Mesendoderm (in vitro differentiated cells): ENCODE measurements around the gene KRTAP12-3.

Experiments
- DNase-seq: peaks from one replicate; pipeline ENCODE4 v3.0.0; 2013
- H2AK5ac ChIP-seq: 2 replicates; pipeline ENCODE4 v1.6.1; 2013; ENCODE audit warnings: low read length, inconsistent platforms
- H2BK120ac ChIP-seq: 2 replicates; pipeline ENCODE4 v1.6.1; 2013; ENCODE audit warnings: low read depth, mild to moderate bottlenecking, low read length, moderate library complexity, mixed read lengths
- H2BK15ac ChIP-seq: replicated peaks from 2 replicates; pipeline ENCODE4 v1.6.1; 2013; ENCODE audit warnings: low read depth, mild to moderate bottlenecking, moderate library complexity
- H2BK5ac ChIP-seq: 2 replicates; pipeline ENCODE4 v1.6.1; 2013; ENCODE audit warnings: low read length, inconsistent platforms
- H3K18ac ChIP-seq: 2 replicates; pipeline ENCODE4 v1.6.1; 2013; ENCODE audit warnings: mild to moderate bottlenecking, low read length, mixed read lengths
- H3K23ac ChIP-seq: one replicate; pipeline ENCODE4 v1.6.1; 2013; ENCODE audit warnings: low read length
- H3K27ac ChIP-seq: 2 replicates; pipeline ENCODE4 v1.5.1; 2013; ENCODE audit warnings: low read depth, mild to moderate bottlenecking, inconsistent platforms, low read length, moderate library complexity
- H3K27me3 ChIP-seq: 2 replicates; pipeline ENCODE4 v1.6.1; 2013; ENCODE audit warnings: low read length, control low read depth, mild to moderate bottlenecking, inconsistent platforms; ENCODE audit not compliant: insufficient read depth, poor library complexity
- H3K36me3 ChIP-seq: 2 replicates; pipeline ENCODE4 v1.6.1; 2013; ENCODE audit warnings: low read length, inconsistent platforms; ENCODE audit not compliant: control insufficient read depth, insufficient read depth
- H3K4ac ChIP-seq: one replicate; pipeline ENCODE4 v1.6.1; 2013; ENCODE audit warnings: low read depth, mild to moderate bottlenecking, low read length, moderate library complexity
- H3K4me1 ChIP-seq: 2 replicates; pipeline ENCODE4 v1.6.1; 2013; ENCODE audit warnings: low read depth, low read length, inconsistent platforms; ENCODE audit not compliant: control insufficient read depth
- H3K4me2 ChIP-seq: 2 replicates; pipeline ENCODE4 v1.6.1; 2013; ENCODE audit warnings: low read length
- H3K4me3 ChIP-seq: 2 replicates; pipeline ENCODE4 v1.5.1; 2013; ENCODE audit warnings: mild to moderate bottlenecking, low read length
- H3K56ac ChIP-seq: one replicate; pipeline ENCODE4 v1.6.1; 2013; ENCODE audit warnings: low read length
- H3K79me1 ChIP-seq: 2 replicates; pipeline ENCODE4 v1.6.1; 2013; ENCODE audit warnings: low read length, inconsistent platforms
- H3K79me2 ChIP-seq: 2 replicates; pipeline ENCODE4 v1.6.1; 2013; ENCODE audit warnings: mild to moderate bottlenecking, low read length; ENCODE audit not compliant: control insufficient read depth, insufficient read depth
- H3K9ac ChIP-seq: 2 replicates; pipeline ENCODE4 v1.6.1; 2013; ENCODE audit warnings: low read length, inconsistent platforms
- H4K5ac ChIP-seq: one replicate; pipeline ENCODE4 v1.6.1; 2013; ENCODE audit warnings: low read length
- H4K8ac ChIP-seq: one replicate; pipeline ENCODE4 v1.6.1; 2013; ENCODE audit warnings: low read depth, mild to moderate bottlenecking, control low read depth, low read length, moderate library complexity
- WGBS: extraction: QIAGEN DNeasy Blood & Tissue Kit; methylation state at CpG from one replicate; pipeline ENCODE4 v1.1.7; 2013; ENCODE audit warnings: low lambda C conversion rate, missing lambda C conversion rate; ENCODE audit not compliant: insufficient coverage; ENCODE audit errors: extremely low coverage; 5-methylcytosine and 5-hydroxymethylcytosine counted together

The KRTAP12-3 gene

GRCh38 chr21:44681152-44681551, 23.4 kb downstream of the KRTAP12-3 start:
- Histone ChIP-seq H3K27ac (no peak overlapping the region), H2AK5ac (no peak overlapping the region), H3K56ac (no peak overlapping the region), H2BK120ac (no peak overlapping the region), H4K5ac (no peak overlapping the region), H2BK5ac (no peak overlapping the region), H4K8ac (no peak overlapping the region), H3K27me3 (no peaks in the 10 kb centered on the region), H3K79me1 (no peaks in the 10 kb centered on the region), H3K9ac (no peak overlapping the region), H3K4me3 (no peak overlapping the region), H3K36me3 (no peaks in the 10 kb centered on the region), H3K23ac (no peak overlapping the region), H2BK15ac (no peak overlapping the region), H3K4ac (no peak overlapping the region), H3K18ac (no peak overlapping the region), H3K4me2 (no peak overlapping the region), H3K79me2 (no peaks in the 10 kb centered on the region), H3K4me1 (no peaks in the 10 kb centered on the region)
- no CpG with 5 or more reads among the region's 11 CpGs for WGBS
- no peak for DNase-seq

DNA sequence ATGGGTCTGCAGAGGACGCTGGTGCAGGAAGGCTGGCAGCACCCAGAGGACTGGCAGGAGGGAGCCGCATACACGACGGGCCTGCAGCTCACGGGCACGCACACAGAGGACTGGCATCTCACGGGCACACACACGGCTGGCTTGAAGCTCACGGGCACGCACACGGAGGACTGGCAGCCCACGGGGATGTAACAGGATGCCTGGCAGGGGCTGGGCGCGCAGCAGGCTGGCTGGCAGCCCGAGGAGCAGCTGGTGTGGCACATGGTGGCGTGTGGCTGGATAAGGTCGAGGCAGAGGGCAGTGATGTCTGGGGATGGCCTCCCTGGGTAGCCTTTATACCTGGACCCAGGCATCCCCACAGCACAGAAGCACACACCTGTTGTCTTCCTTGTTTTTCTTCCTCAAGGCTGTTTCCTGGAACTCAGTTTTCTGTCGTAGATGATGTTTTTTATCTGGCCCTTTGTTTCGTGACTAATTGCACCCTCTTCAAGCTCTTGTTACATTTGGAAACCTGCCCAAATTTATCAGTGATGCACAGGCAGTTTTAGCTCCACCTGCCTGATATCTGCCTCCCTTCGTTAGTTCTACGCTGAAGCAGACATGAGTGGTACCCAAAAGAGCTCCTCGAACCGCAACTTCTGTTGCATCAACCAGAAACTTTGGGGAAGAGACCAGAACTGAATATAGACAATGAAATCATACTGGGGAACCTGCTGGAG, 24.3 kb downstream of the KRTAP12-3 start, which contains the start of gene KRTAP12-1:
Gene KRTAP12-1, minus strand, starts transcription at position 303 of the 719 bp plus-strand sequence. Its CDS starts 40 bp downstream, at position 263.
- no peak for DNase-seq
- Histone ChIP-seq H3K4me2 (no peak within 1 kb of the TSS), H2BK120ac (no peak within 1 kb of the TSS), H4K5ac (no peak within 1 kb of the TSS), H2BK15ac (no peak within 1 kb of the TSS), H3K18ac (no peak within 1 kb of the TSS), H2BK5ac (no peak within 1 kb of the TSS), H3K23ac (no peak within 1 kb of the TSS), H3K4me3 (no peak within 1 kb of the TSS), H3K56ac (no peak within 1 kb of the TSS), H3K36me3 (no peaks in the 10 kb centered on the region), H3K9ac (no peak within 1 kb of the TSS), H2AK5ac (no peak within 1 kb of the TSS), H3K79me2 (no peaks in the 10 kb centered on the region), H3K4me1 (peaks cover 2% of the 10 kb centered on the region), H3K27me3 (no peaks in the 10 kb centered on the region), H3K4ac (no peak within 1 kb of the TSS), H4K8ac (no peak within 1 kb of the TSS), H3K79me1 (no peaks in the 10 kb centered on the region), H3K27ac (no peak within 1 kb of the TSS)
- WGBS, result no CpG with 5 or more reads among the region's 23 CpGs

GRCh38 chr21:44682580-44683151, 24.9 kb downstream of the KRTAP12-3 start:
- Histone ChIP-seq H3K79me2 (no peaks in the 10 kb centered on the region), H3K56ac (no peak overlapping the region), H3K79me1 (no peaks in the 10 kb centered on the region), H3K18ac (no peak overlapping the region), H4K8ac (no peak overlapping the region), H3K4me2 (no peak overlapping the region), H3K4me3 (no peak overlapping the region), H2BK15ac (no peak overlapping the region), H3K4me1 (peaks cover 5% of the 10 kb centered on the region), H2BK120ac (no peak overlapping the region), H4K5ac (no peak overlapping the region), H2AK5ac (no peak overlapping the region), H3K4ac (no peak overlapping the region), H3K9ac (no peak overlapping the region), H3K27ac (no peak overlapping the region), H3K36me3 (no peaks in the 10 kb centered on the region), H2BK5ac (no peak overlapping the region), H3K23ac (no peak overlapping the region), H3K27me3 (no peaks in the 10 kb centered on the region)
- no peak for DNase-seq
- WGBS, result no CpG with 5 or more reads among the region's 15 CpGs

- DNase-seq, result no peak
Observed at GRCh38 chr21:44684077-44684476, 26.3 kb downstream of the KRTAP12-3 start.

DNA sequence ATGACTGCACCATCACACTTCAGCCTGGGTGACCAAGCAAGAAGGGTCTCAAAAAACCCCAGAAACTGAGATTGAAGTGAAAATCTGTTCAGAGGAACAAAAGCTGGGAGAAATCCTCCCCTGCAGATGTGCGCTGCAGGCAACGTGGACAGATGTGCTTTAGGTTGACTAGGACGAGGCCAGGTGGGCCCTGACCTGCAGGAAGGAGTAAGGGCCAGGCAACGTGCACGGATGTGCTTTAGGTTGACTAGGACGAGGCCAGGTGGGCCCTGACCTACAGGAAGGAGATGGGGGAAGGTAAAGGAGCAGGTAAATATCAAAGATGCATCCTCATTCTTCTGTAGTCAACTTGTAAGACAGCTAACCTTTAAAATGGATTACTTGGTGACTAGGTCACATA, 26.8 kb downstream of the KRTAP12-3 start:
- Histone ChIP-seq H4K5ac (no peak overlapping the region), H4K8ac (no peak overlapping the region), H3K56ac (no peak overlapping the region), H3K23ac (no peak overlapping the region), H2BK15ac (no peak overlapping the region), H3K4me3 (no peak overlapping the region), H3K27ac (no peak overlapping the region), H3K36me3 (no peaks in the 10 kb centered on the region), H3K79me1 (no peaks in the 10 kb centered on the region), H3K9ac (no peak overlapping the region), H3K4me1 (peaks cover 5% of the 10 kb centered on the region), H2BK5ac (no peak overlapping the region), H3K18ac (no peak overlapping the region), H3K79me2 (no peaks in the 10 kb centered on the region), H3K27me3 (no peaks in the 10 kb centered on the region), H3K4ac (no peak overlapping the region), H3K4me2 (no peak overlapping the region), H2BK120ac (no peak overlapping the region), H2AK5ac (no peak overlapping the region)
- no peak for DNase-seq
- WGBS, result no CpG with 5 or more reads among the region's 6 CpGs

More at GRCh38 chr21:44684077-44684476, 26.3 kb downstream of the KRTAP12-3 start:
- Histone ChIP-seq H3K4me2 (no peak overlapping the region), H3K36me3 (no peaks in the 10 kb centered on the region), H3K79me2 (no peaks in the 10 kb centered on the region), H2BK5ac (no peak overlapping the region), H3K18ac (no peak overlapping the region), H3K56ac (no peak overlapping the region), H2BK15ac (no peak overlapping the region), H3K23ac (no peak overlapping the region), H3K27ac (no peak overlapping the region), H2AK5ac (no peak overlapping the region), H3K4ac (no peak overlapping the region), H3K9ac (no peak overlapping the region), H4K5ac (no peak overlapping the region), H3K4me1 (peaks cover 5% of the 10 kb centered on the region), H3K79me1 (no peaks in the 10 kb centered on the region), H4K8ac (no peak overlapping the region), H3K4me3 (no peak overlapping the region), H3K27me3 (no peaks in the 10 kb centered on the region), H2BK120ac (no peak overlapping the region)
- WGBS, result no CpG with 5 or more reads among the region's 7 CpGs
